MM.1S (cell line): ENCODE data around the gene IFNG.

Source experiments
- DNase-seq: peaks from one replicate; pipeline ENCODE4 v3.0.0-alpha.2; 2015
- H2AFZ ChIP-seq: fragments of 300-600 bp; sonication (generic); 2 replicates; pipeline ENCODE4 v1.6.0; 2016; ENCODE audit warnings: antibody characterized with exemption, low read length
- H3F3A ChIP-seq: fragments of 300-600 bp; sonication (generic); 2 replicates; pipeline ENCODE4 v1.6.1; 2016; ENCODE audit warnings: mild to moderate bottlenecking, antibody characterized with exemption, low read length, moderate library complexity, mixed read lengths; ENCODE audit not compliant: insufficient read depth
- H3K27ac ChIP-seq: fragments of 300-600 bp; sonication (generic); 2 replicates; pipeline ENCODE4 v1.5.1; 2016; ENCODE audit warnings: mild to moderate bottlenecking, low read length
- H3K27me3 ChIP-seq: fragments of 300-600 bp; sonication (generic); replicated peaks from 2 replicates; pipeline ENCODE4 v1.6.0; 2016; ENCODE audit warnings: low read length; ENCODE audit not compliant: insufficient read depth
- H3K36me3 ChIP-seq: fragments of 300-600 bp; sonication (generic); replicated peaks from 2 replicates; pipeline ENCODE4 v1.6.1; 2016; ENCODE audit warnings: mild to moderate bottlenecking, low read length, mixed read lengths; ENCODE audit not compliant: insufficient read depth
- H3K4me1 ChIP-seq: fragments of 300-600 bp; sonication (generic); 2 replicates; pipeline ENCODE4 v1.6.1; 2016; ENCODE audit warnings: low read length, mixed read lengths
- H3K4me2 ChIP-seq: fragments of 300-600 bp; sonication (generic); 2 replicates; pipeline ENCODE4 v1.6.0; 2016; ENCODE audit warnings: low read depth, low read length
- H3K4me3 ChIP-seq: fragments of 300-600 bp; sonication (generic); 2 replicates; pipeline ENCODE4 v1.5.1; 2016; ENCODE audit warnings: low read length, mixed read lengths
- H3K79me2 ChIP-seq: fragments of 300-600 bp; sonication (generic); 2 replicates; pipeline ENCODE4 v1.6.1; 2016; ENCODE audit warnings: mixed run types, low read length, mixed read lengths
- H3K9ac ChIP-seq: fragments of 300-600 bp; sonication (generic); 2 replicates; pipeline ENCODE4 v1.6.1; 2016; ENCODE audit warnings: low read length, mixed read lengths
- H3K9me2 ChIP-seq: fragments of 300-600 bp; sonication (generic); replicated peaks from 2 replicates; pipeline ENCODE4 v1.6.1; 2016; ENCODE audit warnings: mild to moderate bottlenecking, low read length, mixed read lengths; ENCODE audit not compliant: insufficient read depth
- H3K9me3 ChIP-seq: fragments of 300-600 bp; sonication (generic); replicated peaks from 2 replicates; pipeline ENCODE4 v1.6.1; 2016; ENCODE audit warnings: mild to moderate bottlenecking, low read length, mixed read lengths; ENCODE audit not compliant: insufficient read depth
- H4K20me1 ChIP-seq: fragments of 300-600 bp; sonication (generic); 2 replicates; pipeline ENCODE4 v1.6.1; 2016; ENCODE audit warnings: mild to moderate bottlenecking, low read length, moderate library complexity, mixed read lengths; ENCODE audit not compliant: insufficient read depth
- CTCF ChIP-seq: fragments of 300-600 bp; sonication (generic); IDR thresholded peaks from 2 replicates; pipeline ENCODE4 v1.5.1; 2016; ENCODE audit warnings: antibody characterized with exemption, low read length, mixed read lengths
- EZH2 ChIP-seq: fragments of 300-600 bp; sonication (generic); optimal IDR thresholded peaks from 2 replicates; pipeline ENCODE3; 2017; ENCODE audit warnings: low read depth, mild to moderate bottlenecking, antibody characterized with exemption, low read length, mixed read lengths
- EZH2phosphoT487 ChIP-seq: fragments of 300-600 bp; sonication (generic); IDR thresholded peaks from 2 replicates; pipeline ENCODE4 v1.6.1; 2018; ENCODE audit warnings: antibody characterized with exemption, low read length

Gene IFNG

GRCh38 chr12:68154779-68155178 is 4.8 kb downstream of the IFNG start:
- H3K79me2 ChIP-seq: no peaks in the 10 kb centered on the region
- no peaks in the 10 kb centered on the region for H3K9me3 ChIP-seq
- H3K4me2 ChIP-seq: no peak overlapping the region
- no peak overlapping the region for H3K9ac ChIP-seq
- no peaks in the 10 kb centered on the region for H3K36me3 ChIP-seq
- no peak overlapping the region for H2AFZ ChIP-seq
- peaks cover 3% of the 10 kb centered on the region; the same call in 1 of the 2 replicates for H3K4me1 ChIP-seq
- no peak for TF ChIP-seq EZH2
- TF ChIP-seq CTCF: no peak
- no peak for TF ChIP-seq EZH2phosphoT487
- no peak overlapping the region for H3K4me3 ChIP-seq
- H3F3A ChIP-seq: no peaks in the 10 kb centered on the region
- no peak for DNase-seq
- H3K27ac ChIP-seq: no peak overlapping the region
- H3K27me3 ChIP-seq: no peaks in the 10 kb centered on the region
- H3K9me2 ChIP-seq: no peaks in the 10 kb centered on the region
- H4K20me1 ChIP-seq: no peaks in the 10 kb centered on the region

- DNase-seq: no peak
- TF ChIP-seq EZH2phosphoT487 (no peak), EZH2 (no peak), CTCF (no peak)
- Histone ChIP-seq H3K4me2 (no peak overlapping the region), H3K9me2 (no peaks in the 10 kb centered on the region), H3K9ac (no peak overlapping the region), H3F3A (no peaks in the 10 kb centered on the region), H3K4me3 (no peak overlapping the region), H4K20me1 (no peaks in the 10 kb centered on the region), H2AFZ (no peak overlapping the region), H3K4me1 (no peaks in the 10 kb centered on the region), H3K27ac (no peak overlapping the region), H3K27me3 (no peaks in the 10 kb centered on the region), H3K79me2 (no peaks in the 10 kb centered on the region), H3K36me3 (no peaks in the 10 kb centered on the region), H3K9me3 (no peaks in the 10 kb centered on the region)
Measured at GRCh38 chr12:68148261-68148951, 11.1 kb downstream of the IFNG start.

DNA sequence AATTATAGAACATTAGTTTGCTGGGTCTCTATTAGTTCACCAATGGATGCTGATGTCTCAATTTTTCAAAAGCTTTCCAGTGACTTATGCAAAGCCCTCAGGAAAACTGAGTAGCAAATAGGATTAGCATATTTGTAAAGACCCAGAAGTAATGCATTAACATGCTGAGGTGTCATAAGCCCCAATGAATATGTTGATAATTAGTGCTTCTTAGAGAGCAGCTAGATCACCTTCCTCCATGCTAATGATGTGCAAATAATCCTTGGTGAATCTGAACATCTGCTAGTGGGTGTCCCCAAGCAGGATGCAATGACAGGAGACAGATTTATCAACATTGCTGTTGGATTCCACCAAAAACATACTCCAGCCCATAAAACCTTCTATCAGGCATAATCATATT is 19.0 kb downstream of the IFNG start:
- no peak overlapping the region for H3K4me3 ChIP-seq
- H3K4me2 ChIP-seq: no peak overlapping the region
- H2AFZ ChIP-seq: no peak overlapping the region
- no peak overlapping the region for H3K9ac ChIP-seq
- H3K36me3 ChIP-seq: no peaks in the 10 kb centered on the region
- no peak overlapping the region for H3K27ac ChIP-seq
- H3K9me2 ChIP-seq: no peaks in the 10 kb centered on the region
- H3K4me1 ChIP-seq: no peaks in the 10 kb centered on the region
- TF ChIP-seq CTCF (no peak), EZH2phosphoT487 (no peak), EZH2 (no peak)
- no peaks in the 10 kb centered on the region for H3F3A ChIP-seq
- no peaks in the 10 kb centered on the region for H3K9me3 ChIP-seq
- DNase-seq: no peak
- no peaks in the 10 kb centered on the region for H3K79me2 ChIP-seq
- no peaks in the 10 kb centered on the region for H3K27me3 ChIP-seq
- H4K20me1 ChIP-seq: no peaks in the 10 kb centered on the region
